SK-N-SH (cell line): ENCODE measurements around the gene ZNF677.
A peak's percentile ranks its signal among the peaks of the same experiment; 100 is the strongest.

Experiments used
- ELF1 ChIP-seq: IDR thresholded peaks from 2 replicates; pipeline ENCODE4 v1.4.0; 2012
- POLR2AphosphoS5 ChIP-seq: IDR thresholded peaks from 2 replicates; pipeline ENCODE4 v1.6.1; 2012; ENCODE audit warnings: low read depth, low read length
- RXRA ChIP-seq: IDR thresholded peaks from 2 replicates; pipeline ENCODE4 v1.4.0; 2012; ENCODE audit warnings: low read depth, mild to moderate bottlenecking, borderline replicate concordance
- SIN3A ChIP-seq: IDR thresholded peaks from 2 replicates; pipeline ENCODE4 v1.6.1; 2012; ENCODE audit warnings: low read depth, mild to moderate bottlenecking, low read length, moderate library complexity, borderline replicate concordance
- TAF1 ChIP-seq: IDR thresholded peaks from 2 replicates; pipeline ENCODE4 v1.6.1; 2012; ENCODE audit warnings: low read depth, mild to moderate bottlenecking, low read length, moderate library complexity, borderline replicate concordance
- TF ChIP-seq, protein P1 (sequence below): fragments of 200-600 bp; sonication (generic); IDR thresholded peaks from 2 replicates; pipeline ENCODE4 v1.6.1; 2017; ENCODE audit warnings: antibody characterized with exemption, mild to moderate bottlenecking, moderate library complexity
- TF ChIP-seq, protein P2 (sequence below): IDR thresholded peaks from 2 replicates; pipeline ENCODE4; 2012
- TF ChIP-seq, protein P3 (sequence below): fragments of 150-350 bp; IDR thresholded peaks from 2 replicates; pipeline ENCODE4 v1.6.1; 2017; ENCODE audit warnings: antibody characterized with exemption, low read length, low read depth, borderline replicate concordance

DNA sequence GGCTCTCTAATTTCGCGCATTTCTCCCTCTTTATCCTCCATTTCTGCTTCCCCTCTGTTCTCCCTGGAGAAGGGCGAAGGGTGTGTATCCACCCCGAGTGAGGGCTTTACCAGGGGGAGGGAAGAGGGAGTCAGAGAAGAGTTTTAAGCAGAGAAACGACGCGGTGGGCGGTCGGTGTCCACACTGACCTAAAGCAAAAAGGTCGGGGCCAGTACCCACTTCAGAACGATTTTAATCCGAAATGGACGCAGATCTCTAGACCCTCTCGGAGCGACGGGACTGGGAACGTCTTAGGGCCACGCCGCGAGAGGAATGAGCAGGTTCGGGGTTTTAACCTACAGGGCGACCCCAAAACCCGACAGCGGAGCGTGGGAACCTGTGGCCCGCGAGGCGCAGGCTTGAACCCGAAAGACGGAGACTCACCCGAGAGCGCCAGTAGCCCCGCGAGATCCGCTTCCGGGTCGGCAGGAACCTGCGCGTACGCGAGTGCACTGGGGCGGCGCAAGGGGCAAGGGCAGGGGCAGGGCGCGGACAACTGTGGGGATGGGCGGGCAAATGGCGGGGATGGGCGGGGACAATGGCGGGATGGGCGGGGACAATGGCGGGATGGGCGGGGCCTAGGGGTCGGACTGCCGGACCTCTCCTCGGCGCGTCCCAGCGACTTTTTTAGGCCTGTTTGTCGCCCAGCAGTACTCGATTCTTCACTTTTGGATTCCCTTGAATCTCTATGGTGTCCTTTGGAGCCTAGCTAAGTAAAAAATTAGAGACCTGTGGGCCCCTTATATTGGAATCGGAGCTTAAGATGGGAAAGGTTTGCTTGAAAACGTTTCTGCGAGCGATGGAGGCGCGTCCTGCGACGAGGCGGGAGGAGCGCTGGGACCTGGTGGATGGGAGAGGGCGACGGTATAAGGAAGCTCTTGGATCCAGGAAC, at the start of gene ZNF677:
- TF ChIP-seq POLR2AphosphoS5 (peak; percentile 65), TAF1 (no peak), RXRA (no peak), SIN3A (no peak), ELF1 (peak; percentile 45)
- TF ChIP-seq, protein P1, sequence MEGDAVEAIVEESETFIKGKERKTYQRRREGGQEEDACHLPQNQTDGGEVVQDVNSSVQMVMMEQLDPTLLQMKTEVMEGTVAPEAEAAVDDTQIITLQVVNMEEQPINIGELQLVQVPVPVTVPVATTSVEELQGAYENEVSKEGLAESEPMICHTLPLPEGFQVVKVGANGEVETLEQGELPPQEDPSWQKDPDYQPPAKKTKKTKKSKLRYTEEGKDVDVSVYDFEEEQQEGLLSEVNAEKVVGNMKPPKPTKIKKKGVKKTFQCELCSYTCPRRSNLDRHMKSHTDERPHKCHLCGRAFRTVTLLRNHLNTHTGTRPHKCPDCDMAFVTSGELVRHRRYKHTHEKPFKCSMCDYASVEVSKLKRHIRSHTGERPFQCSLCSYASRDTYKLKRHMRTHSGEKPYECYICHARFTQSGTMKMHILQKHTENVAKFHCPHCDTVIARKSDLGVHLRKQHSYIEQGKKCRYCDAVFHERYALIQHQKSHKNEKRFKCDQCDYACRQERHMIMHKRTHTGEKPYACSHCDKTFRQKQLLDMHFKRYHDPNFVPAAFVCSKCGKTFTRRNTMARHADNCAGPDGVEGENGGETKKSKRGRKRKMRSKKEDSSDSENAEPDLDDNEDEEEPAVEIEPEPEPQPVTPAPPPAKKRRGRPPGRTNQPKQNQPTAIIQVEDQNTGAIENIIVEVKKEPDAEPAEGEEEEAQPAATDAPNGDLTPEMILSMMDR = no peak
- TF ChIP-seq, protein P2, sequence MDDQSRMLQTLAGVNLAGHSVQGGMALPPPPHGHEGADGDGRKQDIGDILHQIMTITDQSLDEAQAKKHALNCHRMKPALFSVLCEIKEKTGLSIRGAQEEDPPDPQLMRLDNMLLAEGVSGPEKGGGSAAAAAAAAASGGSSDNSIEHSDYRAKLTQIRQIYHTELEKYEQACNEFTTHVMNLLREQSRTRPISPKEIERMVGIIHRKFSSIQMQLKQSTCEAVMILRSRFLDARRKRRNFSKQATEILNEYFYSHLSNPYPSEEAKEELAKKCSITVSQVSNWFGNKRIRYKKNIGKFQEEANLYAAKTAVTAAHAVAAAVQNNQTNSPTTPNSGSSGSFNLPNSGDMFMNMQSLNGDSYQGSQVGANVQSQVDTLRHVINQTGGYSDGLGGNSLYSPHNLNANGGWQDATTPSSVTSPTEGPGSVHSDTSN = no peak
- TF ChIP-seq, protein P3, sequence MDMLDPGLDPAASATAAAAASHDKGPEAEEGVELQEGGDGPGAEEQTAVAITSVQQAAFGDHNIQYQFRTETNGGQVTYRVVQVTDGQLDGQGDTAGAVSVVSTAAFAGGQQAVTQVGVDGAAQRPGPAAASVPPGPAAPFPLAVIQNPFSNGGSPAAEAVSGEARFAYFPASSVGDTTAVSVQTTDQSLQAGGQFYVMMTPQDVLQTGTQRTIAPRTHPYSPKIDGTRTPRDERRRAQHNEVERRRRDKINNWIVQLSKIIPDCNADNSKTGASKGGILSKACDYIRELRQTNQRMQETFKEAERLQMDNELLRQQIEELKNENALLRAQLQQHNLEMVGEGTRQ = no peak
